Keratinocyte (primary cell): Measurements from ENCODE around the gene AGRN. TPM values are rescaled to one million over a fixed set of nuclear protein-coding genes. Genes with fewer than 3 reads are reported as not detected.
A peak's percentile ranks its signal among the peaks of the same experiment; 100 is the strongest.
"Not testable (repeated sequence)": the region's sequence is repeated elsewhere in the genome, so short reads cannot be mapped to it uniquely, and the experiment has no call there.

Source experiments
- DNase-seq: peaks from one replicate; pipeline ENCODE4 v3.0.0-alpha.2; 2011; ENCODE audit warnings: low read depth, missing footprints, low spot score
- FAIRE-seq: peaks from 2 replicates; lab custom pipeline; 2011; peaks lifted over from hg19 to GRCh38; lab: Jason Lieb, UNC
- H2AFZ ChIP-seq: 2 replicates; pipeline ENCODE4 v1.6.0; 2012; ENCODE audit warnings: low read length, control low read depth, inconsistent platforms; ENCODE audit not compliant: control insufficient read depth
- H3K27ac ChIP-seq: 2 replicates; pipeline ENCODE4 v1.5.1; 2011; ENCODE audit warnings: low read length; ENCODE audit not compliant: control insufficient read depth, insufficient read depth
- H3K27me3 ChIP-seq: 3 replicates; pipeline ENCODE4 v1.6.0; 2011; ENCODE audit warnings: low read length; ENCODE audit not compliant: control insufficient read depth, insufficient read depth; ENCODE audit errors: extremely low read depth
- H3K36me3 ChIP-seq, 2 experiments: 2 replicates in 1 of 2; 3 replicates in 1 of 2; pipeline ENCODE4 v1.5.1; 2011; ENCODE audit warnings: low read length in 2 of 2, mild to moderate bottlenecking in 1 of 2; ENCODE audit not compliant: control insufficient read depth in 2 of 2, insufficient read depth in 2 of 2; ENCODE audit errors: extremely low read depth in 1 of 2
- H3K4me1 ChIP-seq: 3 replicates; pipeline ENCODE4 v1.5.1; 2011; ENCODE audit warnings: low read length; ENCODE audit not compliant: control insufficient read depth, insufficient read depth; ENCODE audit errors: extremely low read depth
- H3K4me2 ChIP-seq: 3 replicates; pipeline ENCODE4 v1.6.0; 2011; ENCODE audit warnings: low read depth, low read length; ENCODE audit not compliant: control insufficient read depth, insufficient read depth; ENCODE audit errors: extremely low read depth
- H3K4me3 ChIP-seq, 3 experiments: fragments of 200-600 bp in 1 of 3; sonication (generic) in 1 of 3; 2 replicates in 2 of 3; 3 replicates in 1 of 3; pipeline ENCODE4 v1.5.1; 2011 to 2016; ENCODE audit warnings: low read length in 3 of 3, mild to moderate bottlenecking in 3 of 3, control low read depth in 2 of 3, inconsistent platforms in 1 of 3, low read depth in 1 of 3, mixed read lengths in 1 of 3, mixed run types in 1 of 3, moderate library complexity in 1 of 3; ENCODE audit not compliant: control insufficient read depth in 2 of 3, insufficient read depth in 2 of 3; ENCODE audit errors: extremely low read depth in 1 of 3
- H3K79me2 ChIP-seq: 2 replicates; pipeline ENCODE4 v1.6.0; 2012; ENCODE audit warnings: low read length; ENCODE audit not compliant: control insufficient read depth, insufficient read depth
- H3K9ac ChIP-seq: 3 replicates; pipeline ENCODE4 v1.6.0; 2011; ENCODE audit warnings: low read length; ENCODE audit not compliant: control insufficient read depth, insufficient read depth; ENCODE audit errors: extremely low read depth
- H3K9me1 ChIP-seq: 3 replicates; pipeline ENCODE4 v1.6.0; 2011; ENCODE audit warnings: low read length; ENCODE audit not compliant: control insufficient read depth, insufficient read depth; ENCODE audit errors: extremely low read depth
- H3K9me3 ChIP-seq: 2 replicates; pipeline ENCODE4 v1.5.1; 2012; ENCODE audit warnings: low read depth, low read length; ENCODE audit not compliant: control insufficient read depth
- H4K20me1 ChIP-seq: 3 replicates; pipeline ENCODE4 v1.6.0; 2011; ENCODE audit warnings: low read length; ENCODE audit not compliant: control insufficient read depth, insufficient read depth; ENCODE audit errors: extremely low read depth
- EZH2 ChIP-seq: IDR thresholded peaks from one replicate; pipeline ENCODE4 v1.6.1; 2012; ENCODE audit warnings: inconsistent platforms, mild to moderate bottlenecking, low read length, moderate library complexity
- dilution Hi-C: fragments of 300-500 bp; cut with MboI; formaldehyde crosslinking; loops from one replicate; pipeline ENCODE4 v1.7.0; 2020; ENCODE audit warnings: low sequenced_read_pairs; ENCODE audit not compliant: extremely low pct_ligation_motif_present
- polyA plus RNA-seq, 5 experiments: library from polyadenylated mRNA; depleted of rRNA in 3 of 5; stranded (reverse) in 3 of 5; stranded (forward) in 1 of 5; unstranded in 1 of 5; fragments of >200 nt; gene quantifications; 1 replicate in 1 of 5; 2 replicates in 3 of 5; 3 replicates in 1 of 5; pipeline versions ENCODE4 v1.2.1 to v1.2.3, GENCODE V29; 2011 to 2012; ENCODE audit warnings: missing spikeins in 2 of 5, low read depth in 1 of 5, low replicate concordance in 1 of 5
- TF ChIP-seq, protein P1 (sequence below), 3 experiments: IDR thresholded peaks in 1 of 3; conservative IDR thresholded peaks in 1 of 3; optimal IDR thresholded peaks in 1 of 3; 2 replicates in 2 of 3; 3 replicates in 1 of 3; pipeline versions ENCODE3 to v1.5.1; 2011; ENCODE audit warnings: low read length in 3 of 3, mild to moderate bottlenecking in 3 of 3, moderate library complexity in 2 of 3, control low read depth in 1 of 3, inconsistent platforms in 1 of 3; ENCODE audit not compliant: insufficient read depth in 2 of 3; ENCODE audit errors: extremely low read depth in 1 of 3

The AGRN gene
- polyA plus RNA-seq, 1 donor (not counting 4 experiments of a cell fraction or from before 2014, with no cell fraction given) = 72.4 TPM

DNA sequence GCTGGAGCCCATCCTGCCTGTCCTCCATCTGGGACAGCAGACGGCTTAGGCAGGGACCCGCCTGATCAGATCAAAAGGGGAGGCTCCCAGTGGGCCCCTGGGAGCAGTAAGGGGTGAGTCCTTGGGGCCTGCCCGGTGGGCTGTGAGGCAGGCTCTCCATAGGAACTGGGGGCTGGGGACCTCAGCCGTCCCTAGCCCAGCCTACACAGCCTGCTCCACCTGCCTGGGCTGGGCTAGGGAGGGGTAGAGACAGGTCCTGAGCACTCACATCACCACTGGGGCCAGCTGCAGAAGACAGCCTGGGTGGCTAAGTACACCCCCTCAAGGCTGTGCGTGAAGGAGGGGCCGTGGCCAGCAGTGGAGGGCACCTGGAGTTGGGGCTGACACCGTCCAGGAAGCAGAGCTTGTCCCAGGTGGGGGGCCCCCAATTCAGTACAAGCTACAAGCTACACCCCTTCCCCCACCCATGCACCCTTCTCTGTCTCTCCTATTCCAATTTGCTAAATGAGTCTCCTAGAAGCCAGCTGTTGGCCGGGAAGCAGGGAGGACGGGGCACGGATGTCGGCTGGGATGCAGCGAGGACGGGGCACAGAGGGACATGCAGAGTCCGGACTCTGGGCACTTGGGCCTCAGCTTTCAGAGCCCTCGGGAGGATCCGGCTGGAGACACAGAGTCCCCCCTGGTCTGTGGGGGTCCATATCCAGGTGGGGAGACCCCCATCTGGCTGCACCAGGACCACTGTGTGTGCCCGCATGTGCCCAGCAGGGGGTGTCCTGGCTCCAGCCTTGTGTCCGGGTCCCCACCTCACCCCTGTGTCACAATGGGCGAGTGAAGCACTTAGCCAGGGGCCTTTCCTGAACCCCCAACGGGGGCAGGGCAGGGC lies 4.9 kb upstream of the AGRN start:
- FAIRE-seq (no peak), DNase-seq (no peak)
- no peaks in the 10 kb centered on the region for H3K9me3 ChIP-seq
- H3K4me3 ChIP-seq = peak overlapping the region in 1 of 3 experiments; percentile 66
- H4K20me1 ChIP-seq = no peaks in the 10 kb centered on the region
- H3K4me1 ChIP-seq = peaks cover 12% of the 10 kb centered on the region
- H3K9me1 ChIP-seq = no peaks in the 10 kb centered on the region
- no peak overlapping the region for H3K27ac ChIP-seq
- peak overlapping the region; percentile 98 for H3K4me2 ChIP-seq
- H3K9ac ChIP-seq = no peak overlapping the region
- H3K36me3 ChIP-seq = no peaks in the 10 kb centered on the region
- H3K27me3 ChIP-seq = no peaks in the 10 kb centered on the region
- TF ChIP-seq, protein P1, sequence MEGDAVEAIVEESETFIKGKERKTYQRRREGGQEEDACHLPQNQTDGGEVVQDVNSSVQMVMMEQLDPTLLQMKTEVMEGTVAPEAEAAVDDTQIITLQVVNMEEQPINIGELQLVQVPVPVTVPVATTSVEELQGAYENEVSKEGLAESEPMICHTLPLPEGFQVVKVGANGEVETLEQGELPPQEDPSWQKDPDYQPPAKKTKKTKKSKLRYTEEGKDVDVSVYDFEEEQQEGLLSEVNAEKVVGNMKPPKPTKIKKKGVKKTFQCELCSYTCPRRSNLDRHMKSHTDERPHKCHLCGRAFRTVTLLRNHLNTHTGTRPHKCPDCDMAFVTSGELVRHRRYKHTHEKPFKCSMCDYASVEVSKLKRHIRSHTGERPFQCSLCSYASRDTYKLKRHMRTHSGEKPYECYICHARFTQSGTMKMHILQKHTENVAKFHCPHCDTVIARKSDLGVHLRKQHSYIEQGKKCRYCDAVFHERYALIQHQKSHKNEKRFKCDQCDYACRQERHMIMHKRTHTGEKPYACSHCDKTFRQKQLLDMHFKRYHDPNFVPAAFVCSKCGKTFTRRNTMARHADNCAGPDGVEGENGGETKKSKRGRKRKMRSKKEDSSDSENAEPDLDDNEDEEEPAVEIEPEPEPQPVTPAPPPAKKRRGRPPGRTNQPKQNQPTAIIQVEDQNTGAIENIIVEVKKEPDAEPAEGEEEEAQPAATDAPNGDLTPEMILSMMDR (optimal IDR thresholded peaks at IDR 0.05 in 1 of 3, IDR thresholded peaks at IDR 0.05 in 1 of 3, conservative IDR thresholded peaks at IDR 0.05 in 1 of 3; ENCODE audit: extremely low read depth in 1 of 3, insufficient read depth in 2 of 3, low read length in 3 of 3) = peak in 2 of 3 experiments; percentile 23 to 70
- TF ChIP-seq EZH2 = no peak
- H2AFZ ChIP-seq = no peak overlapping the region
- peaks cover 9% of the 10 kb centered on the region for H3K79me2 ChIP-seq
- dilution Hi-C loops = no loop called here

DNA sequence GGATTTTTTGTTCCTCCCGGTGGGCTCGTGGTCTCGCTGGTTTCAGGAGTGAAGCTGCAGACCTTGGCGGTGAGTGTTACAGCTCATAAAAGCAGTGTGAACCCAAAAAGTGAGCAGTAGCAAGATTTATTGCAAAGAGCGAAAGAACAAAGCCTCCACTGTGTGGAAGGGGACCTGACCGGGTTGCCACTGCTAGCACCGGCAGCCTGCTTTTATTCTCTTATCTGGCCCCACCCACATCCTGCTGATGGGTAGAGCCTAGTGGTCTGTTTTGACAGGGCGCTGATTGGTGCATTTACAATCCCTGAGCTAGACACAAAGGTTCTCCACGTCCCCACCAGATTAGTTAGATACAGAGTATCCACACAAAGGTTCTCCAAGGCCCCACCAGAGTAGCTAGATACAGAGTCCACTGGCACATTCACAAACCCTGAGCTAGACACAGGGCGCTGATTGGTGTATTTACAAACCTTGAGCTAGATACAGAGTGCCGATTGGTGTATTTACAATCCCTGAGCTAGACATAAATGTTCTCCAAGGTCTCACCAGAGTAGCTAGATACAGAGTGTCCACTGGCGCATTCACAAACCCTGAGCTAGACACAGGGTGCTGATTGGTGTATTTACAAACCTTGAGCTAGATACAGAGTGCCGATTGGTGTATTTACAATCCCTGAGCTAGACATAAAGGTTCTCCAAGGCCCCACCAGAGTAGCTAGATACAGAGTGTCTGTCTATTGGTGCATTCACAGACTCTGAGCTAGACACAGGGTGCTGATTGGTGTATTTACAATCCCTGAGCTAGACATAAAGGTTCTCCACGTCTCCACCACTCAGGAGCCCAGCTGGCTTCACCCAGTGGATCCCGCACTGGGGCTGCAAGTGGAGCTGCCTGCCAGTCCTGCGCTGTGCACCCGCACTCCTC lies 2.3 kb upstream of the AGRN start:
- Histone ChIP-seq H3K79me2 (peaks cover 29% of the 10 kb centered on the region), H3K4me1 (peaks cover 25% of the 10 kb centered on the region)
- H3K9me1 ChIP-seq, H3K27me3 ChIP-seq, H3K9ac ChIP-seq, H3K4me3 ChIP-seq, H3K36me3 ChIP-seq, H3K4me2 ChIP-seq, H2AFZ ChIP-seq, H3K27ac ChIP-seq, FAIRE-seq, H4K20me1 ChIP-seq, H3K9me3 ChIP-seq, dilution Hi-C loops, DNase-seq: not testable (repeated sequence)

DNA sequence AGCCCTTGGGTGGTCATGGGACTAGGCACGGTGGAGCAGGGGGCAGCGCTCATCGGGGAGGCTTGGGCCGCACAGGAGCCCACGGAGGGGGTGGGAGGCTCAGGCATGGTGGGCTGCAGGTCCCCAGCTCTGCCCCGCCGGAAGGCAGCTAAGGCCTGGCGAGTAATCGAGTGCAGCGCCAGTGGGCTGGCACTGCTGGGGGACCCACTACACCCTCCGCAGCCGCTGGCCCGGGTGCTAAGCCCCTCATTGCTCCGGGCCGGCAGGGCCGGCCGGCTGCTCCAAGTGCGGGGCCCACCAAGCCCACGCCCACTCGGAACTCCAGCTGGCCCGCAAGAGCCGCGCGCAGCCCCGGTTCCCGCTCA lies 1.6 kb upstream of the AGRN start:
- H3K9ac ChIP-seq, dilution Hi-C loops, H3K27ac ChIP-seq, H3K27me3 ChIP-seq, H3K4me2 ChIP-seq, H4K20me1 ChIP-seq, H3K4me3 ChIP-seq, H3K36me3 ChIP-seq, H3K9me3 ChIP-seq, FAIRE-seq, H2AFZ ChIP-seq, H3K9me1 ChIP-seq, DNase-seq: not testable (repeated sequence)
- H3K4me1 ChIP-seq = peaks cover 28% of the 10 kb centered on the region
- H3K79me2 ChIP-seq = peaks cover 36% of the 10 kb centered on the region
